T-helper 9 cell (primary cell): ENCODE results near the gene GZMA.
"Not testable (repeated sequence)": the region's sequence is repeated elsewhere in the genome, so short reads cannot be mapped to it uniquely, and the experiment has no call there.

Source experiments
- DNase-seq: peaks from one replicate; pipeline ENCODE4 v3.0.0-alpha.2; 2020
- total RNA-seq, 2 donors: gene quantifications; one replicate each; lab custom pipeline; 2026; lab: John Stamatoyannopoulos, UW

Gene GZMA
- 17.5 to 57.2 reads per million in 2 donors for total RNA-seq

- peak; percentile 36 for DNase-seq
Observed at GRCh38 chr5:55102348-55102747, at the start of gene GZMA. GZMA (plus strand) TSS chr5:55102646; CDS start chr5:55102683, 37 bp downstream.

- DNase-seq, result no peak
Observed at GRCh38 chr5:55055183-55055582, 47.3 kb upstream of the GZMA start.

- peak; percentile 15 for DNase-seq
Observed at GRCh38 chr5:55062039-55062779, 40.2 kb upstream of the GZMA start.

GRCh38 chr5:55063220-55063863 lies 39.1 kb upstream of the GZMA start:
- DNase-seq, result no peak

- no peak for DNase-seq
Observed at GRCh38 chr5:55063899-55064298, 38.5 kb upstream of the GZMA start.

DNA sequence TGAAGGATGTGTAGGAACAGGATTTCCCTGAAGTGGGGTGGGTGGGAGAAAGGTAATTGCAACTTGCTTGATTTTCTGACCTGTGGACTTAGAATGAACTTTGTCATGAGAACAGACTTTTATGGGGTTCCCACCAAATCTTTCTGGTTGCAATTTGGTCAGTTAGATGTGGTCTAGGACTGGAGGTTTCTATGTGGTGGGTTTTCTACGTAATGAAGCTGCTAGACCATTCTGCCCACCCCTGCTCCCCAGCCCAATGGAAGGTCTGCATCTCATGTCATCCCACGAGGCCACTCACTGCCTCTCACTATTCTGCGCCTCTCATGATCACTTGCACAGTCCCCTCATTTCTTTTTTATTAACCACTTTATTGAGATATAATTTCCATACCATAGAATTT lies 37.9 kb upstream of the GZMA start:
- no peak for DNase-seq

- DNase-seq, result no peak
Observed at GRCh38 chr5:55066277-55066676, 36.2 kb upstream of the GZMA start.

- no peak for DNase-seq
Observed at GRCh38 chr5:55070968-55071367, 31.5 kb upstream of the GZMA start.

DNA sequence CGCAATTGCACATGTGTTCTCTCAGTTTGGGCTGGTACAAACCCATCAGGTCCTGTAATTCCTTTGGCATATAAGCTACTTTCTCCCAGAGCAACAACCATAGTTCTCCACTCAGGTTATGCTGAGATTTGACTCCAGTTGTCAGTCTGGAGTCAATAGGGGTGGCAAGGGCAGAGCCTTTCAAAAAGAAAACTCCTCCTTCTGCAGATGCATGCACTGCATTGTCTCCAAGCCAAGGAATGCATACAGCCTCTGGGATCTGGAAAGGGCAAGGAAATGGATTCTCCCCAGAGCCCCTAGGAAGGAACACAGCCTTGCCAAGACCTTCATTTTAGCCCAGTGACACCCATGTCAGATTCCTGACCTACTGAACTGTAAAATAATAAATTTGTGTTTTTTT lies 31.0 kb upstream of the GZMA start:
- no peak for DNase-seq

DNA sequence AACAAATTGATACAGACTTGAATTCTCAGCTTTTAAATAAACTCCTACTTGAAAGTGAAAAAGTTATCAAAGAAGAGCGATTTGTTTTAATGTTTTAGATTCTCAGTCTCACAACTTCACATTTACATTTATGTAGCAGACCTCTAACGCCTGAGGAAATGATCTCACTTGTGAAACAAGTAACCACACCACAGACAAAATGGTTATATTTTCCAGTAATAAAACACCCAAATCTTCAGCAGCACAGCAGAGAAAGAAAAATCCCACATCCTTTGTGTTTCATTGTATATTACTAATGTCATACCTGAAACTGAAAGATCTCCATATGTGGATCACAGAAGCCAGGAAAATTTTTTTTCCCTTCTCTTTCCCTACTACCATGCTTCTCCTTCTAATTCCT lies 29.8 kb upstream of the GZMA start:
- no peak for DNase-seq

DNA sequence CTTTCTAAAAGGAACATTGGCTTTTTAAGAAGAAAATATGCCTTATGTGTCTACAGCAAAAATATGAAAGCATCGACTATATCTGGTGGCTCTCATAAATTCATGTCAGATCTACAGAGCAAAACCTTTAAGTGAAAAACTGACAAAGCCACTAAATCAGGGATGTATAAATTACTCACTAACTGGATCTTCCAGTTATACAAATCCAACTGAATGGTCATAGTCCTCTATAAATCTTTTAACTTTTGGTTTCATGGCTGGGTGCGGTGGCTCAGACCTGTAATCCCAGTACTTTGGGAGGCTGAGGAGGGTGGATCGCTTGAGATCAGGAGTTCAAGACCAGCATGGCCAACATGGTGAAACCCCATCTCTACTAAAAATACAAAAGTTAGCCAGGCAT lies 29.2 kb upstream of the GZMA start:
- DNase-seq, result no peak

DNA sequence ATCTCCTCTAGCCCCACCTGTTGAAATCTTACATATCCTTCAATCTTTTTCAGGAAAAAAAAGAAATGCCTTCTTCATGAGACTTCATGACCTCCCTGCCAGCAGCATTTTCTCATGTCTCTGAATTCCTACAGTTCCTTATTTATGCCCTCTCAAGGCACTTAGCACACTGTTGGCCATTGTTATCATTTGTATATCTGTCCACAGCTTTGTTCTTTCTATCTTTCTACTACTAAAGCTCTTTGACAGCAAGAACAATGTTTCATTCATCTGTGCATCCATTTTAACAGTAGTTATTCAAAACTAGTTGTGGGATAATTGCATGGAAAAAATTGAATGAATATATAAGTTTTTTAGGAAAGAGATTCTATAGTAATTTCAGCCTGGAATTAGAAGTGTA lies 20.9 kb upstream of the GZMA start:
- DNase-seq, result no peak

GRCh38 chr5:55089301-55089700 lies 13.1 kb upstream of the GZMA start:
- not testable (repeated sequence) for DNase-seq

DNA sequence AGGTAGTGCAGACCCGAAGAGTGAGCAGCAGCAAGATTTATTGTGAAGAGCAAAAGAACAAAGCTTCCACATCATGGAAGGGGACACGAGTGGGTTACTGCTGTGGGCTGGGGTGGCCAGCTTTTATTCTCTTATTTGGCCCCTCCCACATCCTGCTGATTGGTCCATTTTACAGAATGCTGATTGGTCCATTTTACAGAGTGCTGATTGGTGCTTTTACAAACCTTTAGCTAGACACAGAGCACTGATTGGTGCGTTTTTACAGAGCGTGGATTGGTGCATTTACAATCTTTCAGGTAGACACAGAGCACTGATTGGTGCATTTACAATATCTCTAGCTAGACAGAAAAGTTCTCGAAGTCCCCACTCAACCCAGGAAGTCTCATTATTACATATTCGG lies 11.4 kb upstream of the GZMA start:
- not testable (repeated sequence) for DNase-seq

GRCh38 chr5:55096182-55096581 lies 6.3 kb upstream of the GZMA start:
- DNase-seq, result no peak

- no peak for DNase-seq
Observed at GRCh38 chr5:55096861-55097260, 5.6 kb upstream of the GZMA start.

- DNase-seq, result not testable (repeated sequence)
Observed at GRCh38 chr5:55101148-55101547, 1.3 kb upstream of the GZMA start.

DNA sequence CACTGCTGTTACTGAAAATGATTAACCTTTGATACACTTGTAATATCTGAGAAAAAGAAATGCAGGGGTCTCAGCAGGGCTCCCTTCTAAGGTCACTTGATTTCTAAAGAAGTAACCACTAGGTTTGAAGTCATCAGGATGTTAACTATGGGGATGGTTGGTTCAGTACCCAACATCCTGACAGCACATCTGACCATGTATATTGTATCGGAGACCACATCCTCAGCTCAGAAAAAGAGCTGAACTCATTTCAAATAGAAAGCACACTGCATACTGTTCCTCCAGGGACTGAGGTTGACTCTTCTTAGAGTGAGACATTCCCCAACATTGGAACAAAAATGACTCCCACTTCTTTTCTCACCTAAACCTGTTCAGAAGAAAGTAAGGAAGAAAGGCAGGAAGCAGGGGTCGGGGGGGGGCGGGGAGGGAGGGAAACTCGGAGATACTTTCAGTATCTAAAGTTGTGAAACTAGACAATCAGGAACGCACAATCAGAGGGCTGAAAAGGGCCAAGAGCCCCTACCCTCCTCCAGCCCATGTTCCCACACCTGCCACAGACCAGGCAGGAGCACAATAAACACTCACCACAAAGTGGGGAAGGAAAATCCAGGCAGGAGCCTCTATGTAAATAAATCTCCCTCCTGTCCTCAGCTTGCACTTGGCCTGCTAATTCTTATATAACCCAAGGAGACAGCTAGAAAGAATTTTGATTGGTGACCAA lies 730 bp upstream of the GZMA start:
- no peak for DNase-seq

DNA sequence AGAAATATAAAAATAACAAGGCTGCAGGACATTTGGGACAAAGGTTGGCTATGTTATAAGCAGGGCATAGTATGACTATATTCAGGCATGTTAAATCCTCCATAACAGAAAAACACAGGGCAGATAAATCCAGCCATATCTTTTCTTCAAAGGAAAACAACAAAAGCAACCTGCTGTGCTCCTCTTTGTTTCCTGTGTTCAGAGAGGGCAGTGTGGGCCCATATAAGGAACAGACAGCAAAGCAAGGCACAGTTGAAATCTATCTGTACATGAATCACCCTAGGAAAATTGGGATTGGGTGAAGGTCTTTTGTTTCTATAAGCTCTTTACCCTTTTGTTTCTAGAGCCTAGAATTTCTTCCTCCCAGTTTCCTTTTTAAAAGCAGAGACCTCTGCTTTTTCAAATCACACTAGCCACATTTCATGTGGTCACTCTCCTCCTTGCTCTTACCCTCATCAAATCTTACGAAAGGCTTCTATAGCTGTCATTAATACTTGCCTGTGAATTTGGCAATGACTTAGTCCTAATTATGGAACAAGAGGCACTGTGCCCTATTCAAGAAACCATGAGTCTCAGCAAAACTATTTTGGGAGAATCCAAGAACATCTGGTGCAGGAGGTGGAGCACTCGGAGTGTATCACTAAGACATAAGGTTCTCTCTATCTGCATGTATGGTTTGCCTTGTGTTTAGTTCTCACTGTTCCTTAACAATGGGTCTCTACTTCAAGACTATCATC lies 1.8 kb downstream of the GZMA start:
- DNase-seq, result no peak

- no peak for DNase-seq
Observed at GRCh38 chr5:55104946-55105701, 2.7 kb downstream of the GZMA start.

DNA sequence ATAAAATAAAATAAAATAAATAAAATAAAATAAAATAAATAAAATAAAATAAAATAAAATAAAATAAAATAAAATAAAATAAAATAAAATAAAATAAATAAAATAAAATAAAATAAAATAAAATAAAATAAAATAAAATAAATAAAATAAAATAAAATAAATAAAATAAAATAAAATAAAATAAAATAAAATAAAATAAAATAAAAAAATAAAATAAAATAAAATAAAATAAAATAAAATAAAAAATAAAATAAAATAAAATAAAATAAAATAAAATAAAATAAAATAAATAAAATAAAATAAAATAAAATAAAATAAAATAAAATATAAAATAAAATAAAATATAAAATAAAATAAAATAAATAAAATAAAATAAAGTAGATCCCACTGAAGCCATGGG lies 3.5 kb downstream of the GZMA start:
- DNase-seq, result not testable (repeated sequence)

- DNase-seq, result no peak
Observed at GRCh38 chr5:55108661-55109060, 6.2 kb downstream of the GZMA start.
